IMR-90 (cell line): Measurements from ENCODE around the gene SH3BP4.

ENCODE experiments used
- CEBPB ChIP-seq: IDR thresholded peaks from 2 replicates; pipeline ENCODE4 v1.6.1; 2012; ENCODE audit warnings: low read depth, low read length, improper control_type of control experiment
- CHD1 ChIP-seq: IDR thresholded peaks from 2 replicates; pipeline ENCODE4 v1.6.1; 2012; ENCODE audit warnings: low read depth, low read length, improper control_type of control experiment
- MAZ ChIP-seq: IDR thresholded peaks from 2 replicates; pipeline ENCODE4 v1.6.1; 2012; ENCODE audit warnings: low read depth, mild to moderate bottlenecking, low read length, improper control_type of control experiment, moderate library complexity, borderline replicate concordance
- RFX5 ChIP-seq: IDR thresholded peaks from 2 replicates; pipeline ENCODE4 v1.8.0; 2012; ENCODE audit warnings: low read depth, mild to moderate bottlenecking, low read length, moderate library complexity
- TF ChIP-seq, protein P1 (sequence below): conservative IDR thresholded peaks from 2 replicates; pipeline ENCODE4 v1.5.1; 2012; ENCODE audit warnings: mild to moderate bottlenecking, low read depth, low read length, improper control_type of control experiment

- TF ChIP-seq, protein P1, sequence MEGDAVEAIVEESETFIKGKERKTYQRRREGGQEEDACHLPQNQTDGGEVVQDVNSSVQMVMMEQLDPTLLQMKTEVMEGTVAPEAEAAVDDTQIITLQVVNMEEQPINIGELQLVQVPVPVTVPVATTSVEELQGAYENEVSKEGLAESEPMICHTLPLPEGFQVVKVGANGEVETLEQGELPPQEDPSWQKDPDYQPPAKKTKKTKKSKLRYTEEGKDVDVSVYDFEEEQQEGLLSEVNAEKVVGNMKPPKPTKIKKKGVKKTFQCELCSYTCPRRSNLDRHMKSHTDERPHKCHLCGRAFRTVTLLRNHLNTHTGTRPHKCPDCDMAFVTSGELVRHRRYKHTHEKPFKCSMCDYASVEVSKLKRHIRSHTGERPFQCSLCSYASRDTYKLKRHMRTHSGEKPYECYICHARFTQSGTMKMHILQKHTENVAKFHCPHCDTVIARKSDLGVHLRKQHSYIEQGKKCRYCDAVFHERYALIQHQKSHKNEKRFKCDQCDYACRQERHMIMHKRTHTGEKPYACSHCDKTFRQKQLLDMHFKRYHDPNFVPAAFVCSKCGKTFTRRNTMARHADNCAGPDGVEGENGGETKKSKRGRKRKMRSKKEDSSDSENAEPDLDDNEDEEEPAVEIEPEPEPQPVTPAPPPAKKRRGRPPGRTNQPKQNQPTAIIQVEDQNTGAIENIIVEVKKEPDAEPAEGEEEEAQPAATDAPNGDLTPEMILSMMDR: no peak
- no peak for TF ChIP-seq CEBPB
- TF ChIP-seq RFX5: no peak
- TF ChIP-seq CHD1: no peak
- no peak for TF ChIP-seq MAZ
Measured at GRCh38 chr2:235041918-235042575, 90.2 kb downstream of the SH3BP4 start.
